Stimulated activated CD8-positive, alpha-beta memory T cell treated with anti-CD3 and anti-CD28 coated beads, Interleukin-7, amount 100 ng/mL, for 24 hours (primary cell): ENCODE data around the gene IGF2.
"Not testable (repeated sequence)": the region's sequence is repeated elsewhere in the genome, so short reads cannot be mapped to it uniquely, and the experiment has no call there.

Experiments used
- DNase-seq: peaks from one replicate; pipeline ENCODE4 v3.0.0-alpha.2; 2020; ENCODE audit warnings: low read depth

Gene IGF2

GRCh38 chr11:2136209-2136951 is 2.8 kb downstream of the IGF2 start:
- DNase-seq: no peak

- DNase-seq: no peak
Measured at GRCh38 chr11:2135648-2136201, 3.5 kb downstream of the IGF2 start.

GRCh38 chr11:2135018-2135569 is 4.1 kb downstream of the IGF2 start:
- no peak for DNase-seq

- no peak for DNase-seq
Measured at GRCh38 chr11:2134022-2135010, 4.9 kb downstream of the IGF2 start.

- DNase-seq: no peak
Measured at GRCh38 chr11:2133241-2134021, 5.8 kb downstream of the IGF2 start.

GRCh38 chr11:2132874-2133240 is 6.3 kb downstream of the IGF2 start:
- no peak for DNase-seq

GRCh38 chr11:2132246-2132645 is 6.9 kb downstream of the IGF2 start:
- no peak for DNase-seq

- DNase-seq: no peak
Measured at GRCh38 chr11:2131371-2132236, 7.6 kb downstream of the IGF2 start.

GRCh38 chr11:2130881-2131352 is 8.3 kb downstream of the IGF2 start:
- DNase-seq: no peak

GRCh38 chr11:2129699-2130366 is 9.4 kb downstream of the IGF2 start:
- no peak for DNase-seq

GRCh38 chr11:2129308-2129698 is 9.9 kb downstream of the IGF2 start:
- no peak for DNase-seq

GRCh38 chr11:2128511-2129307 is 10.5 kb downstream of the IGF2 start:
- DNase-seq: no peak

- DNase-seq: no peak
Measured at GRCh38 chr11:2128130-2128510, 11.1 kb downstream of the IGF2 start.

GRCh38 chr11:2127482-2128129 is 11.6 kb downstream of the IGF2 start:
- no peak for DNase-seq

- no peak for DNase-seq
Measured at GRCh38 chr11:2126520-2127085, 12.6 kb downstream of the IGF2 start.

GRCh38 chr11:2124736-2125484 is 14.3 kb downstream of the IGF2 start:
- not testable (repeated sequence) for DNase-seq

- DNase-seq: no peak
Measured at GRCh38 chr11:2123628-2123960, 15.6 kb downstream of the IGF2 start.
